VCaP (cell line): ENCODE data around the gene GNG14.
"Not testable (repeated sequence)": the region's sequence is repeated elsewhere in the genome, so short reads cannot be mapped to it uniquely, and the experiment has no call there.

Experiments
- H3K27ac ChIP-seq: fragments of 450-650 bp; 2 replicates; pipeline ENCODE4 v1.5.1; 2017
- TF ChIP-seq, protein P1 (sequence below): fragments of 450-650 bp; conservative IDR thresholded peaks from 2 replicates; pipeline ENCODE4 v1.5.1; 2017; ENCODE audit warnings: mild to moderate bottlenecking, moderate library complexity

Gene GNG14

DNA sequence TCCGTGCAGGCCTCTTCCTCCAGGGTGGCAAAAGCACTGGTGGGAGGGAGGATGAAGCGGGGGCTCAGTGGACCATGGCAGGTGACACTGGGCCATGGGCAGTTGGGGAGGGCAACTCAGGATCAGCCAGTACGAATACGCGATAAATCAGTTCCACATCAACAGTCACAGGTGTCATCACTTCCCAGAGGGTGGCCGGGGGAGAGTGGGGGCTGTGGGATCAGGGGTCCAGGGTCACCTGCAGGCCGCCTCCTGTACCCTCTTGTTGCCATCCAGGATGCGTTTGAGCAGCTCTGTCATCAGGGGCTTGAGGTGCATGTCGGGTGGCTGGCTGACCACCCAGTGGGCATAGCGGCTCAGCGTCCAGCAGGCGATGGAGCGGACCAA, 18.5 kb downstream of the GNG14 start:
- TF ChIP-seq, protein P1, sequence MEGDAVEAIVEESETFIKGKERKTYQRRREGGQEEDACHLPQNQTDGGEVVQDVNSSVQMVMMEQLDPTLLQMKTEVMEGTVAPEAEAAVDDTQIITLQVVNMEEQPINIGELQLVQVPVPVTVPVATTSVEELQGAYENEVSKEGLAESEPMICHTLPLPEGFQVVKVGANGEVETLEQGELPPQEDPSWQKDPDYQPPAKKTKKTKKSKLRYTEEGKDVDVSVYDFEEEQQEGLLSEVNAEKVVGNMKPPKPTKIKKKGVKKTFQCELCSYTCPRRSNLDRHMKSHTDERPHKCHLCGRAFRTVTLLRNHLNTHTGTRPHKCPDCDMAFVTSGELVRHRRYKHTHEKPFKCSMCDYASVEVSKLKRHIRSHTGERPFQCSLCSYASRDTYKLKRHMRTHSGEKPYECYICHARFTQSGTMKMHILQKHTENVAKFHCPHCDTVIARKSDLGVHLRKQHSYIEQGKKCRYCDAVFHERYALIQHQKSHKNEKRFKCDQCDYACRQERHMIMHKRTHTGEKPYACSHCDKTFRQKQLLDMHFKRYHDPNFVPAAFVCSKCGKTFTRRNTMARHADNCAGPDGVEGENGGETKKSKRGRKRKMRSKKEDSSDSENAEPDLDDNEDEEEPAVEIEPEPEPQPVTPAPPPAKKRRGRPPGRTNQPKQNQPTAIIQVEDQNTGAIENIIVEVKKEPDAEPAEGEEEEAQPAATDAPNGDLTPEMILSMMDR, result no peak
- no peak overlapping the region for H3K27ac ChIP-seq

DNA sequence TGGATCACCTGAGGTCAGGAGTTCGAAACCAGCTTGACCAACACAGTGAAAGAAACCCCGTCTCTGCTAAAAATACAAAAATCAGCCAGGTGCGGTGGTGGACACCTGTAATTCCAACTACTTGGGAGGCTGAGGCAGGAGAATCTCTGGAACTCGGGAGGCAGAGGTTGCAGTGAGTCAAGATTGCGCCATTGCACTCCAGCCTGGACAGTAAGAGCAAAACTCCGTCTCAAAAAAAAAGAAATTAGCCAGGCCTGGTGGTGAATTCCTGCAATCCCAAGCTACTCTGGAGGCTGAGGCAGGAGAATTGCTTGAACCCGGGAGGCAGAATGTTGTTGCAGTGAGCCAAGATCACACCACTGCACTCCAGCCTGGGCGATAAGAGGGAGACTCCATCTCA, 20.8 kb downstream of the GNG14 start:
- H3K27ac ChIP-seq, result no peak overlapping the region
- TF ChIP-seq, protein P1, result no peak

GRCh38 chr19:12711187-12711586, 23.4 kb downstream of the GNG14 start:
- TF ChIP-seq, protein P1, result no peak
- no peak overlapping the region for H3K27ac ChIP-seq

DNA sequence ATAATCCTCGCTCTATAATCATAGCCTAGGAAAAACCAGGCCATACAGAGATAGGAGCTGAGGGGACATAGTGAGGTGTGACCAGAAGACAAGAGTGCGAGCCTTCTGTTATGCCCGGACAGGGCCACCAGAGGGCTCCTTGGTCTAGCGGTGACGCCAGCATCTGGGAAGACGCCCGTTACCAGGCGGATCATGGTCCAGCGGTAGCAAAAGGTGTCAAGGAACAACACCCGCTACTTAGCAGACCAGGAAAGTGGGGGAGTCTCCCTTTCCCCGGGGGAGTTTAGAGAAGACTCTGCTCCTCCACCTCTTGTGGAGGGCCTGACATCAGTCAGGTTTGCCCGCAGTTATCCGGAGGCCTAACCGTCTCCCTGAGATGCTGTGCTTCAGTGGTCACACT, 24.3 kb downstream of the GNG14 start:
- H3K27ac ChIP-seq, result not testable (repeated sequence)
- TF ChIP-seq, protein P1, result peak; percentile 67

DNA sequence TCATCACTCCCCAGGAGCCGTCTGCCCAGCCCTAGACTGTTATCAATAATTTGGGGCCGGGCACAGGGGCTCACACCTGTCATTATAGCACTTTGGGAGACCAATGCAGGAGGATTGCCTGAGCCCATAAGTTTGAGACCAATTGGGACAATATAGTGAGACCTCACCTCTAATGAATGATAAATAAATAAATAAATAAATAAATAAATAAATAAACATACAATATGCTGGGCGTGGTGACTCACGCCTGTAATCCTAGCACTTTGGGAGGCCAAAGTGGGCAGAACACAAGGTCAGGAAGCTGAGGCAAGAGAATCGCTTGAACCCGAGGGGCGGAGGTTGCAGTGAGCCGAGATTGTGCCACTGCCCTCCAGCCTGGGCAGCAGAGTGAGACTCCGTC, 25.5 kb downstream of the GNG14 start:
- not testable (repeated sequence) for H3K27ac ChIP-seq

DNA sequence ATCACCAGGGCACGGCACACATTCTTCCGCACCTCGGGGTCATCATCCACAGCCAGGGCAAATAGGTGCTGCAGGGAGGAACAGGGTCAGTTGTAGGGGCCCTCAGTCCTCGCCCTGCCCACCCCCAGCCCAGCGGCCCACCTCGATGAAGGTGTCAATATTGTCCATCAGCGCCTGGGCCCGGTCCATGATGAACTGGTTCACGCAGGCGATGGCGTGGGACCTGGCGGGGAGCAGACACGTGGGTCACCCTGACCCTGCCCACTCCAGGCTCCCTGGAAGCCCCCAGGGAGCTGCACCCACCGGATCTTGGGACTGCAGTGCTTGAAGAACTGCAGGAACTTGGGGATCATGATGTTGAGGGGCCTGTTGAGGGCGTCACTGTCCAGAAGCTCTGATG, 27.3 kb downstream of the GNG14 start:
- TF ChIP-seq, protein P1, result no peak

DNA sequence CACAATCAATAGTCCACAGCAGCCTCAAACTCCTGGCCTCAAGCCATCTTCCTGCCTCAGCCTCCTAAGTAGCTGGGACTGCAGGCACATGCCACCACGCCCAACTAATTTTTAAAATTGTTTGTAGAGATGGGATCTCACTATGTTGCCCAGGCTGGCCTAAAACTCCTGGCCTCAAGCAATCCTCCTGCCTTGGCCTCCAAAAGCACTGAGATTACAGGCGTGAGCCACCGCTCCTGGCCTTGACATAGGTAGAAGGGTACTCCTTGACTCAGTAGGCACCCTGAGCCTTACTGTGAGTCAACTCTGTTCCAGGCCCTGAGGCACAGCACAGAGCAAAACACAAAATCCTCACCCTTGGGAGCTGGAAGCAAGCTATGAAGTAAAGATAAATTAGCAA, 28.1 kb downstream of the GNG14 start:
- no peak overlapping the region for H3K27ac ChIP-seq
- TF ChIP-seq, protein P1, result no peak

More for the DNA sequence above, 27.3 kb downstream of the GNG14 start:
- H3K27ac ChIP-seq, result no peak overlapping the region

DNA sequence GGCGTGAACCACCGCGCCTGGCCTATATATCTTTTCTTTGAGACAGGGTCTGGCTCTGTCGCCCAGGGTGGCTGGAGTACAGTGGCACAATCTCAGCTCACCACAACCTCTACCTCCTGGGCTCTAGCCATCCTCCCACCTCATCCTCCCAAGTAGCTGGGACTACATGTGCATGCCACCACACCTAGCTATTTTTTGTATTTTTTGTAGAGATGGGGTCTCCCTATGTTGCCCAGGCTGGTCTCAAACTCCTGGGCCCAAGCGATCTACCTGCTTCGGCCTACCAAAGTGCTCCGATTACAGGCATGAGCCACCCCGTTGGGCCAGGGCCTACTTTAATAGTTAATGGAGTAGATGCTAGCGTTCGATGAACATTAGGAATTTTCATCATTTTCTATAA, 32.5 kb downstream of the GNG14 start:
- peak overlapping the region; percentile 95 for H3K27ac ChIP-seq
- TF ChIP-seq, protein P1, result no peak
